ENCODE data around the gene MAST2.

MAST2 gene

DNA sequence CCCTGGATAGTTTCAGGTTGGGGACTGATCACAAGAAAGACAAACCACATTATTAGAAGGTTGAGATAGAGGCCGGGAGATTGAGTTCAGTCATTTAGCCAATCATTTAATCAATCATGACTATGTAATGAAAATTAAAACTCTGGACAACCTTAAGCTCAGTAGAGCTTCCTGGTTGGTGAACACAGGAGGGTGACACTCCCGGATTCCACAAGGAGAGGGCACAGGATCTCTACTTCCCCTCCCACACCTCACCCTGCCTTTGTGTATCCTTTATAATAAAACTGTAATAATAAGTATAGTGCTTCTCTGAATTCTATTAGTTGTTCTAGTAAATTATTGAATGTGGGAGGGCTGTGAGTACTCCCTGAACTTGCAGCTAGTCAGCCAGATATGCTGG is 178.9 kb downstream of the MAST2 start:
- TF ChIP-seq EZH2 (IDR thresholded peaks at IDR 0.05; ENCODE audit: borderline replicate concordance, low read length), result no peak
- TF ChIP-seq, protein P1, sequence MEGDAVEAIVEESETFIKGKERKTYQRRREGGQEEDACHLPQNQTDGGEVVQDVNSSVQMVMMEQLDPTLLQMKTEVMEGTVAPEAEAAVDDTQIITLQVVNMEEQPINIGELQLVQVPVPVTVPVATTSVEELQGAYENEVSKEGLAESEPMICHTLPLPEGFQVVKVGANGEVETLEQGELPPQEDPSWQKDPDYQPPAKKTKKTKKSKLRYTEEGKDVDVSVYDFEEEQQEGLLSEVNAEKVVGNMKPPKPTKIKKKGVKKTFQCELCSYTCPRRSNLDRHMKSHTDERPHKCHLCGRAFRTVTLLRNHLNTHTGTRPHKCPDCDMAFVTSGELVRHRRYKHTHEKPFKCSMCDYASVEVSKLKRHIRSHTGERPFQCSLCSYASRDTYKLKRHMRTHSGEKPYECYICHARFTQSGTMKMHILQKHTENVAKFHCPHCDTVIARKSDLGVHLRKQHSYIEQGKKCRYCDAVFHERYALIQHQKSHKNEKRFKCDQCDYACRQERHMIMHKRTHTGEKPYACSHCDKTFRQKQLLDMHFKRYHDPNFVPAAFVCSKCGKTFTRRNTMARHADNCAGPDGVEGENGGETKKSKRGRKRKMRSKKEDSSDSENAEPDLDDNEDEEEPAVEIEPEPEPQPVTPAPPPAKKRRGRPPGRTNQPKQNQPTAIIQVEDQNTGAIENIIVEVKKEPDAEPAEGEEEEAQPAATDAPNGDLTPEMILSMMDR (IDR thresholded peaks at IDR 0.05; ENCODE audit: low read length), result no peak
- H2AFZ ChIP-seq (ENCODE audit: low read length), result no peak overlapping the region
- H4K20me1 ChIP-seq (ENCODE audit: insufficient read depth, low read length), result no peaks in the 10 kb centered on the region
- H3K4me3 ChIP-seq (ENCODE audit: low read depth, low read length, poor library complexity, severe bottlenecking), result no peak overlapping the region
- no peaks in the 10 kb centered on the region for H3K36me3 ChIP-seq (ENCODE audit: insufficient read depth, low read length)
- no peak overlapping the region for H3K27ac ChIP-seq (ENCODE audit: low read depth, low read length, poor library complexity, severe bottlenecking)
- no peak overlapping the region for H3K9ac ChIP-seq (ENCODE audit: low read length)
- H3K4me2 ChIP-seq (ENCODE audit: low read length), result no peak overlapping the region
- H3K9me2 ChIP-seq (ENCODE audit: low read depth, low read length), result no peaks in the 10 kb centered on the region
- no peaks in the 10 kb centered on the region for H3F3A ChIP-seq (ENCODE audit: insufficient read depth, low read length)
- H3K4me1 ChIP-seq (ENCODE audit: insufficient read depth, low read length, severe bottlenecking), result no peaks in the 10 kb centered on the region
- no peaks in the 10 kb centered on the region for H3K79me2 ChIP-seq (ENCODE audit: insufficient read depth, low read length)
- no peaks in the 10 kb centered on the region for H3K27me3 ChIP-seq (ENCODE audit: insufficient read depth, low read length)
- H3K9me3 ChIP-seq (ENCODE audit: low read length), result no peaks in the 10 kb centered on the region

DNA sequence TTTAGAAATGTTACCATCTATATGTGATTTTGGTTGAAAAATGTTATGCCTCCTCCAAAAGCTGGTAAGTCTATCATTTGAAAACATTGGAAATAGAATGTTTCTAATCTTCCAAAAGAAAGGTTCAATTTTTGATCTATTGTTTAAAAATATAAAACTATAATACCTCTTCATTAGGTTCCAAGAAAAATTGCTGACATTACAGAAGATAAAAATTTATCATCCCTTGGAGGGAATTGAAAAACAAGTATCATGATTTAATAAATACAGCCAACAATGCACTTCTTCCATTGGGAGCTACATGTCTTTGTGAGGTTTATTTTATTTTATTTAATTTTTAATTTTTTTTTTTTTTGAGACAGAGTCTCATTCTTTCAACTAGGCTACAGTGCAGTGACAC is 180.6 kb downstream of the MAST2 start:
- Histone ChIP-seq H3K9me3 (ENCODE audit: low read length) (no peaks in the 10 kb centered on the region), H3K79me2 (ENCODE audit: insufficient read depth, low read length) (0 out of 2 replicates have a peak, but pooled peaks cover 3% of the 10 kb centered on the region)
- no peak for TF ChIP-seq EZH2 (IDR thresholded peaks at IDR 0.05; ENCODE audit: borderline replicate concordance, low read length)
- TF ChIP-seq, protein P1 (IDR thresholded peaks at IDR 0.05; ENCODE audit: low read length), result no peak

DNA sequence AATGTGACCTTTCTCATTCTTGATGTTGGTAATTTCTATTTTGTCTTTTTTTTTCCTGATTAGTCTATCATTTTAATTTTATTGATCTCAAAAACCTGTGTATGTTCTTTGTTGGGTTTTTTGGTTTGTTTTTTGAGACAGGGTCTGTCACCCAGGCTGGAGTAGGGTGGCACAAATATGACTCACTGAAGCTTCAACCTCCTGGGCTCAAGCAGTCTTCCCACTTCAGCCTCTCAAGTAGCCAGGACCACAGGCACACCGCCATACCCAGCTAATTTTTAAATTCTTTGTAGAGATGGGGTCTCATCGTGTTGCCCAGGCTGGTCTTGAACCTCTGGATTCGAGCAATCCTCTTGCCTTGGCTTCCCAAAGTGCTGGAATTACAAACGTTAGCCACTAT is 183.8 kb downstream of the MAST2 start:
- Histone ChIP-seq H3K27me3 (ENCODE audit: insufficient read depth, low read length) (no peaks in the 10 kb centered on the region), H3K36me3 (ENCODE audit: insufficient read depth, low read length) (0 out of 2 replicates have a peak, but pooled peaks cover 10% of the 10 kb centered on the region), H3K9me2 (ENCODE audit: low read depth, low read length) (no peaks in the 10 kb centered on the region), H3K9ac (ENCODE audit: low read length) (no peak overlapping the region), H3K27ac (ENCODE audit: low read depth, low read length, poor library complexity, severe bottlenecking) (no peak overlapping the region), H3K79me2 (ENCODE audit: insufficient read depth, low read length) (0 out of 2 replicates have a peak, but pooled peaks cover 3% of the 10 kb centered on the region), H3K4me2 (ENCODE audit: low read length) (no peak overlapping the region), H3F3A (ENCODE audit: insufficient read depth, low read length) (no peaks in the 10 kb centered on the region), H4K20me1 (ENCODE audit: insufficient read depth, low read length) (no peaks in the 10 kb centered on the region), H3K4me3 (ENCODE audit: low read depth, low read length, poor library complexity, severe bottlenecking) (no peak overlapping the region), H3K9me3 (ENCODE audit: low read length) (peaks cover 10% of the 10 kb centered on the region), H3K4me1 (ENCODE audit: insufficient read depth, low read length, severe bottlenecking) (no peaks in the 10 kb centered on the region), H2AFZ (ENCODE audit: low read length) (no peak overlapping the region)
- no peak for TF ChIP-seq EZH2 (IDR thresholded peaks at IDR 0.05; ENCODE audit: borderline replicate concordance, low read length)
- TF ChIP-seq, protein P1 (IDR thresholded peaks at IDR 0.05; ENCODE audit: low read length), result no peak

More for the DNA sequence above, 180.6 kb downstream of the MAST2 start:
- Histone ChIP-seq H3K9me2 (ENCODE audit: low read depth, low read length) (no peaks in the 10 kb centered on the region), H3K9ac (ENCODE audit: low read length) (no peak overlapping the region), H3K27me3 (ENCODE audit: insufficient read depth, low read length) (no peaks in the 10 kb centered on the region), H3F3A (ENCODE audit: insufficient read depth, low read length) (no peaks in the 10 kb centered on the region), H3K27ac (ENCODE audit: low read depth, low read length, poor library complexity, severe bottlenecking) (no peak overlapping the region), H2AFZ (ENCODE audit: low read length) (no peak overlapping the region), H3K4me1 (ENCODE audit: insufficient read depth, low read length, severe bottlenecking) (no peaks in the 10 kb centered on the region), H3K4me3 (ENCODE audit: low read depth, low read length, poor library complexity, severe bottlenecking) (no peak overlapping the region), H3K4me2 (ENCODE audit: low read length) (no peak overlapping the region), H3K36me3 (ENCODE audit: insufficient read depth, low read length) (no peaks in the 10 kb centered on the region), H4K20me1 (ENCODE audit: insufficient read depth, low read length) (no peaks in the 10 kb centered on the region)

All from OCI-LY1 (cell line).